ENCODE results near the gene CRIP1. TPM values are rescaled to one million over a fixed set of nuclear protein-coding genes. Genes with fewer than 3 reads are reported as not detected.

The CRIP1 gene
- total and polyA plus RNA-seq, 2 experiments from 2014 or later: 0.80 to 8.4 TPM

DNA sequence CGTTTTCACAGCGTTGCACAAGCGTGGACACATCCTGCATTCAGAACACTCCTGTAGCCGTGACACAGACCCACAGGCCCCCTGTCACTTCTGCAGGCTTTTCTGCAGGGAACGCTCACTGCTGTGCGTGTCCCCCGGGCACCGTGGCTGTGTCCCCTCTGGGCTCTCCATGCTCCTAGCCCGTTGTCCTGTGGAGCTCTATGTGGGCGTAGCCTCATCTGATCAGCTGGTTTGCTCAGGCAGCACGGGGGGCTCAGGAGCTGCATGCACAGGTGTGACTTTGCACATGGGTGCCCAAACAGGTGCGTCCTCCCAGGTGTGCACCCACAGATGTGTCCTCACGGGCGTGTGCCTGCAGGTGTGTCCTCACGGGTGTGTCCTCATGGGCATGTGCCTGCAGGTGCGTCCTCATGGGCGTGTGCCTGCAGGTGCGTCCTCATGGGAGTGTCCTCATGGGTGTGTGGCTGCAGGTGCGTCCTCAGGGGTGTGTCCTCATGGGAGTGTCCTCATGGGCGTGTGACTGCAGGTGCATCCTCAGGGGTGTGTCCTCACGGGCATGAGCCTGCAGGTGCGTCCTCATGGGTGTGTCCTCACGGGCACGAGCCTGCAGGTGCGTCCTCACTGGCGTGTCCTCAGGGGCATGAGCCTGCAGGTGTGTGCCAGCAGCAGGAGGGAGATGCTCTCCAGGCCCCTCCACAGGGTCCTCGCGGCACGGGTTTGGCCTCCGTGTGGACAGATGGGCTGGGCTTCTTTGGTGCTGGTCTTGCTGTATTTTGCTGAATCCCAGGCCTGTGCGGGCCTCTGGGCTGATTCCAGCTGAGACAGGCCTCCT is 49.6 kb upstream of the CRIP1 start:
- Mint-ChIP-seq H3K36me3 (ENCODE audit: low read depth) (peaks cover 10% of the 10 kb centered on the region), H3K4me3 (no peak overlapping the region), H3K27ac (no peak overlapping the region; the same call in 1 of the 2 replicates), H3K9me3 (no peaks in the 10 kb centered on the region), H3K4me1 (peaks cover 17% of the 10 kb centered on the region), H3K27me3 (ENCODE audit: insufficient read depth, low read depth, poor library complexity) (no peaks in the 10 kb centered on the region)
- peaks cover 44% of the 10 kb centered on the region for H4K20me1 ChIP-seq (replicated peaks; ENCODE audit: insufficient read depth)
- H3K27ac ChIP-seq (ENCODE audit: low read depth): no peak overlapping the region
- no peak for ATAC-seq
- DNase-seq (ENCODE audit: low spot score): no peak
- no peaks in the 10 kb centered on the region for H3K9me2 ChIP-seq (ENCODE audit: insufficient read depth)
- peaks cover 61% of the 10 kb centered on the region for H3K79me2 ChIP-seq (replicated peaks; ENCODE audit: insufficient read depth)
- no peak overlapping the region for H3K4me2 ChIP-seq
- no peak overlapping the region for H2AFZ ChIP-seq
- H3K36me3 ChIP-seq (ENCODE audit: insufficient read depth): no peaks in the 10 kb centered on the region
- no peaks in the 10 kb centered on the region for H3K27me3 ChIP-seq (ENCODE audit: insufficient read depth)
- H3F3A ChIP-seq (replicated peaks; ENCODE audit: low read depth): 0 out of 2 replicates have a peak, but pooled peaks cover 2% of the 10 kb centered on the region
- 0 out of 2 replicates have a peak, but pooled peaks cover 3% of the 10 kb centered on the region for H3K4me1 ChIP-seq (ENCODE audit: insufficient read depth)
- no peak for TF ChIP-seq CREB1 (CRISPR knock-in tag; IDR thresholded peaks at IDR 0.05; ENCODE audit: low read depth)
- TF ChIP-seq ZNF331 (CRISPR knock-in tag; IDR thresholded peaks at IDR 0.05; ENCODE audit: low read depth): no peak
- TF ChIP-seq CTCF (conservative IDR thresholded peaks at IDR 0.05; ENCODE audit: low read depth in 2 of 2): no peak
- no peak for TF ChIP-seq NANOG (IDR thresholded peaks at IDR 0.05; ENCODE audit: borderline replicate concordance)
- no peak for TF ChIP-seq POLR2AphosphoS5 (IDR thresholded peaks at IDR 0.05; ENCODE audit: low read depth)
- no peak for TF ChIP-seq JUNB (IDR thresholded peaks at IDR 0.05; ENCODE audit: unreplicated experiment)
- no peak for TF ChIP-seq STAT1 (IDR thresholded peaks at IDR 0.05; ENCODE audit: unreplicated experiment)
- TF ChIP-seq EZH2 (IDR thresholded peaks at IDR 0.05; ENCODE audit: low read depth, unreplicated experiment): no peak
- no peak overlapping the region for H3K4me3 ChIP-seq

DNA sequence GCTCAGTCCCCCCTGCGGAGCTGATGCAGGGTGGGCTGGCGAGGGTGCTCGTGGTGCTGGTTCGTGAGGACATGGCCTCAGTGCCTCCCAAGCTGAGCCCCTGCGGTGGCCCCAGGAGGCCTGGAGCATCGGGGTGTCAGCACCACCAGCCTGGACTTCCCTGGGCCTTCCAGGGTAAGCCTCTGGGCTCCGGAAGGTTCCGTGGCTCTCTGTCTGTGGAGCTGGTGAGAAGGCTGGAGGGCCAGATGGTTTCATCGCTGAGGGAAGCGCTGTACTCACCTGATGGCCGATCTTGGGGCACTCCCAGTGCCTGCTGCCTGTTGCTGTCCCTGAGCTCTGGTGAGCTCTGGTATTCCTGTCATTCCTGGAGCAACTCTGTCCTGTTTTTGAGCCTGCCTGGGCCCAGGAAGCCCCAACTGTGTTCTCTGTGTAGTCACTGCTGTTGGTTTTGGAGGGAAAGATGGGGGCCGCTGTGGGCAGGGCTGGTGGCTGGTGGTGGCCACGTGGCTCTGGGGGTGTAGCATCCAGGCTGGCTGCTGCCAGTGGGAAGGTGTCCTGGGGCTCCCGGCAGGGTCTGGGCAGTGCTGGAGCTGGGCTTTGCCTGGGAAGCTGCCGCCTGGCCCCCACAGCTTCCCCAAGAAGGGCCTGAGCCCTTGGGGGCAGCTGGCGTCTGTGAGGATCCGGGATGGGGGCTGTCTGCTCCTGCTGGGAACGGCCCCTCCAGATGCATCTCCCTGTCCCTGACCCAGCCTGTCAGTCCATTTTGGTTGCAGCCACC is 48.8 kb upstream of the CRIP1 start:
- H3K9me3 Mint-ChIP-seq: no peaks in the 10 kb centered on the region
- no peaks in the 10 kb centered on the region for H3F3A ChIP-seq (replicated peaks; ENCODE audit: low read depth)
- no peak overlapping the region for H3K4me3 Mint-ChIP-seq
- no peaks in the 10 kb centered on the region for H3K4me1 ChIP-seq (ENCODE audit: insufficient read depth)
- H3K27ac ChIP-seq (ENCODE audit: low read depth): no peak overlapping the region
- no peak for DNase-seq (ENCODE audit: low spot score)
- H2AFZ ChIP-seq: no peak overlapping the region
- peaks cover 36% of the 10 kb centered on the region for H4K20me1 ChIP-seq (replicated peaks; ENCODE audit: insufficient read depth)
- H3K36me3 Mint-ChIP-seq (ENCODE audit: low read depth): peaks cover 18% of the 10 kb centered on the region
- ATAC-seq: no peak
- no peaks in the 10 kb centered on the region for H3K36me3 ChIP-seq (ENCODE audit: insufficient read depth)
- H3K9me2 ChIP-seq (ENCODE audit: insufficient read depth): no peaks in the 10 kb centered on the region
- no peak overlapping the region for H3K4me3 ChIP-seq
- no peak overlapping the region for H3K4me2 ChIP-seq
- no peaks in the 10 kb centered on the region for H3K27me3 ChIP-seq (ENCODE audit: insufficient read depth)
- TF ChIP-seq ZNF331 (CRISPR knock-in tag; IDR thresholded peaks at IDR 0.05; ENCODE audit: low read depth): no peak
- TF ChIP-seq STAT1 (IDR thresholded peaks at IDR 0.05; ENCODE audit: unreplicated experiment): no peak
- TF ChIP-seq REST (IDR thresholded peaks at IDR 0.05; ENCODE audit: unreplicated experiment): no peak
- peaks cover 15% of the 10 kb centered on the region for H3K4me1 Mint-ChIP-seq
- no peak overlapping the region for H3K27ac Mint-ChIP-seq
- H3K27me3 Mint-ChIP-seq (ENCODE audit: insufficient read depth, low read depth, poor library complexity): peaks cover under 1% of the 10 kb centered on the region
- peaks cover 53% of the 10 kb centered on the region for H3K79me2 ChIP-seq (replicated peaks; ENCODE audit: insufficient read depth)

All from GM23338 (cell line).